HEK293 (cell line): ENCODE measurements around the gene FNTB.

ENCODE experiments used
- CTCF ChIP-seq: fragments of 450-650 bp; formaldehyde crosslinking; IDR thresholded peaks from 2 replicates; pipeline ENCODE4 v1.5.1; 2016; ENCODE audit warnings: missing biosample characterization, missing genetic modification characterization
- FEZF1 ChIP-seq: fragments of 450-650 bp; formaldehyde crosslinking; IDR thresholded peaks from 2 replicates; pipeline ENCODE4 v1.5.1; 2016; ENCODE audit warnings: missing biosample characterization, missing genetic modification characterization
- KLF1 ChIP-seq: fragments of 450-650 bp; formaldehyde crosslinking; IDR thresholded peaks from 2 replicates; pipeline ENCODE4 v1.5.1; 2016; ENCODE audit warnings: missing biosample characterization, missing genetic modification characterization
- KLF17 ChIP-seq: fragments of 450-650 bp; formaldehyde crosslinking; IDR thresholded peaks from 2 replicates; pipeline ENCODE4 v1.5.1; 2016; ENCODE audit warnings: missing biosample characterization, missing genetic modification characterization
- PRDM10 ChIP-seq: fragments of 450-650 bp; formaldehyde crosslinking; IDR thresholded peaks from 2 replicates; pipeline ENCODE4 v1.5.1; 2016; ENCODE audit warnings: missing biosample characterization, missing genetic modification characterization
- PRDM6 ChIP-seq: fragments of 450-650 bp; formaldehyde crosslinking; IDR thresholded peaks from 2 replicates; pipeline ENCODE4 v1.5.1; 2017; ENCODE audit warnings: missing biosample characterization, missing genetic modification characterization
- REST ChIP-seq: fragments of 450-650 bp; formaldehyde crosslinking; IDR thresholded peaks from 2 replicates; pipeline ENCODE4 v1.5.1; 2016; ENCODE audit warnings: missing biosample characterization, missing genetic modification characterization
- ZBTB20 ChIP-seq: fragments of 450-650 bp; formaldehyde crosslinking; IDR thresholded peaks from 2 replicates; pipeline ENCODE4 v1.5.1; 2016; ENCODE audit warnings: missing biosample characterization, missing genetic modification characterization
- ZBTB21 ChIP-seq: fragments of 450-650 bp; formaldehyde crosslinking; IDR thresholded peaks from 2 replicates; pipeline ENCODE4 v1.5.1; 2017; ENCODE audit warnings: missing biosample characterization, missing genetic modification characterization
- ZBTB26 ChIP-seq: fragments of 450-650 bp; formaldehyde crosslinking; optimal IDR thresholded peaks from 2 replicates; pipeline ENCODE3; 2016; ENCODE audit warnings: missing biosample characterization, mild to moderate bottlenecking, missing genetic modification characterization
- ZEB2 ChIP-seq: fragments of 450-650 bp; formaldehyde crosslinking; IDR thresholded peaks from 2 replicates; pipeline ENCODE4 v1.5.1; 2016; ENCODE audit warnings: missing biosample characterization, missing genetic modification characterization
- ZFHX2 ChIP-seq: fragments of 450-650 bp; formaldehyde crosslinking; conservative IDR thresholded peaks from 2 replicates; pipeline ENCODE4 v1.5.1; 2016; ENCODE audit warnings: missing biosample characterization, missing genetic modification characterization
- ZFP37 ChIP-seq: fragments of 450-650 bp; formaldehyde crosslinking; IDR thresholded peaks from 2 replicates; pipeline ENCODE4 v1.5.1; 2016; ENCODE audit warnings: missing biosample characterization, missing genetic modification characterization
- ZFP69B ChIP-seq: fragments of 450-650 bp; formaldehyde crosslinking; IDR thresholded peaks from 2 replicates; pipeline ENCODE4 v1.5.1; 2016; ENCODE audit warnings: missing biosample characterization, missing genetic modification characterization
- ZNF366 ChIP-seq: fragments of 450-650 bp; formaldehyde crosslinking; conservative IDR thresholded peaks from 2 replicates; pipeline ENCODE4 v1.5.1; 2016; ENCODE audit warnings: missing biosample characterization, missing genetic modification characterization
- ZNF473 ChIP-seq: fragments of 450-650 bp; formaldehyde crosslinking; IDR thresholded peaks from 2 replicates; pipeline ENCODE4 v1.5.1; 2017; ENCODE audit warnings: missing biosample characterization, missing genetic modification characterization
- ZNF558 ChIP-seq: fragments of 450-650 bp; formaldehyde crosslinking; IDR thresholded peaks from 2 replicates; pipeline ENCODE4 v1.5.1; 2016; ENCODE audit warnings: missing biosample characterization, missing genetic modification characterization
- ZNF639 ChIP-seq: fragments of 450-650 bp; formaldehyde crosslinking; IDR thresholded peaks from 2 replicates; pipeline ENCODE4 v1.5.1; 2016; ENCODE audit warnings: missing biosample characterization, missing genetic modification characterization
- ZNF76 ChIP-seq: fragments of 450-650 bp; formaldehyde crosslinking; IDR thresholded peaks from 2 replicates; pipeline ENCODE4; 2016; ENCODE audit warnings: low read depth, missing biosample characterization, missing genetic modification characterization, borderline replicate concordance
- ZXDB ChIP-seq: fragments of 450-650 bp; formaldehyde crosslinking; IDR thresholded peaks from 2 replicates; pipeline ENCODE4 v1.5.1; 2016; ENCODE audit warnings: missing biosample characterization, missing genetic modification characterization

FNTB gene

GRCh38 chr14:64986648-64987437 is at the start of gene FNTB (continued):
- TF ChIP-seq ZNF639 (tag by site-specific recombination) (peak; percentile 81), ZBTB26 (peak; percentile 75), ZNF366 (tag by site-specific recombination) (peak; percentile 48; the same call in 1 of the 2 replicates), ZFP37 (tag by site-specific recombination) (peak; percentile 86), ZXDB (tag by site-specific recombination) (peak; percentile 92), KLF1 (tag by site-specific recombination) (peak; percentile 54), PRDM6 (tag by site-specific recombination) (no peak), KLF17 (tag by site-specific recombination) (peak; percentile 85), ZBTB20 (tag by site-specific recombination) (peak; percentile 87), ZFHX2 (tag by site-specific recombination) (peak; percentile 80), ZNF473 (tag by site-specific recombination) (no peak), ZNF76 (peak; percentile 97), FEZF1 (tag by site-specific recombination) (no peak), ZFP69B (0 out of 2 replicates have a peak, but pooled peaks have one; percentile 20), CTCF (peak; percentile 89), PRDM10 (tag by site-specific recombination) (peak; percentile 79), ZBTB21 (0 out of 2 replicates have a peak, but pooled peaks have one; percentile 24), REST (tag by site-specific recombination) (no peak), ZEB2 (tag by site-specific recombination) (peak; percentile 98), ZNF558 (tag by site-specific recombination) (0 out of 2 replicates have a peak, but pooled peaks have one; percentile 22)
